ENCODE data around the gene RAB11A.

RAB11A gene

GRCh38 chr15:65885668-65886218 lies 16.5 kb downstream of the RAB11A start:
- no peak for DNase-seq (ENCODE audit: low spot score)

GRCh38 chr15:65887565-65887964 lies 18.3 kb downstream of the RAB11A start:
- DNase-seq (ENCODE audit: low spot score) = no peak

- no peak for DNase-seq (ENCODE audit: low spot score)
Measured at GRCh38 chr15:65888981-65889380, 19.7 kb downstream of the RAB11A start.

GRCh38 chr15:65893060-65893459 lies 23.8 kb downstream of the RAB11A start:
- DNase-seq (ENCODE audit: low spot score) = no peak

GRCh38 chr15:65896236-65896635 lies 26.9 kb downstream of the RAB11A start:
- no peak for DNase-seq (ENCODE audit: low spot score)

- DNase-seq (ENCODE audit: low spot score) = no peak
Measured at GRCh38 chr15:65900488-65900887, 31.2 kb downstream of the RAB11A start.

GRCh38 chr15:65901336-65901735 lies 32.0 kb downstream of the RAB11A start:
- DNase-seq (ENCODE audit: low spot score) = no peak

- no peak for DNase-seq (ENCODE audit: low spot score)
Measured at GRCh38 chr15:65901836-65902235, 32.5 kb downstream of the RAB11A start.

GRCh38 chr15:65902373-65902772 lies 33.1 kb downstream of the RAB11A start:
- DNase-seq (ENCODE audit: low spot score) = no peak

- DNase-seq (ENCODE audit: low spot score) = no peak
Measured at GRCh38 chr15:65903296-65904073, 34.2 kb downstream of the RAB11A start.

GRCh38 chr15:65904301-65904700 lies 35.0 kb downstream of the RAB11A start:
- DNase-seq (ENCODE audit: low spot score) = no peak

GRCh38 chr15:65906396-65906795 lies 37.1 kb downstream of the RAB11A start:
- DNase-seq (ENCODE audit: low spot score) = no peak

GRCh38 chr15:65907661-65908060 lies 38.4 kb downstream of the RAB11A start:
- no peak for DNase-seq (ENCODE audit: low spot score)

- no peak for DNase-seq (ENCODE audit: low spot score)
Measured at GRCh38 chr15:65908876-65909275, 39.6 kb downstream of the RAB11A start.

- DNase-seq (ENCODE audit: low spot score) = no peak
Measured at GRCh38 chr15:65909831-65910230, 40.5 kb downstream of the RAB11A start.

GRCh38 chr15:65910341-65910740 lies 41.0 kb downstream of the RAB11A start:
- no peak for DNase-seq (ENCODE audit: low spot score)

GRCh38 chr15:65912235-65912634 lies 42.9 kb downstream of the RAB11A start:
- DNase-seq (ENCODE audit: low spot score) = no peak

- DNase-seq (ENCODE audit: low spot score) = no peak
Measured at GRCh38 chr15:65913631-65914199, 44.4 kb downstream of the RAB11A start.

GRCh38 chr15:65914386-65914785 lies 45.1 kb downstream of the RAB11A start:
- no peak for DNase-seq (ENCODE audit: low spot score)

GRCh38 chr15:65914981-65915925 lies 46.0 kb downstream of the RAB11A start:
- peak; percentile 29 for DNase-seq (ENCODE audit: low spot score)

- no peak for DNase-seq (ENCODE audit: low spot score)
Measured at GRCh38 chr15:65916041-65916663, 46.9 kb downstream of the RAB11A start.

Data from cerebellar cortex (tissue), 1 donor.